MCF 10A (cell line): ENCODE data around the gene IL17RC. TPM values are rescaled to one million over a fixed set of nuclear protein-coding genes. Genes with fewer than 3 reads are reported as not detected.

ENCODE experiments used
- BruUV-seq: library from RNA; stranded (reverse); fragments of 400-500 nt; replicated peaks from 2 replicates; lab custom pipeline; 2021; lab: Mats Ljungman, UMichigan
- CTCF ChIA-PET: fragments of 300-600 bp; sonication (Branson Sonifier 250); formaldehyde crosslinking; extraction: SDS; loops from one replicate; lab custom pipeline; 2021; ENCODE audit warnings: antibody characterized with exemption, inconsistent platforms; lab: Yijun Ruan, JAX
- POLR2A ChIA-PET: fragments of 300-600, 350-650 bp; sonication (Branson Sonifier 250); formaldehyde crosslinking; extraction: SDS; loops from one replicate; lab custom pipeline; 2020; ENCODE audit warnings: antibody characterized with exemption, inconsistent platforms; lab: Yijun Ruan, JAX
- DNase-seq: peaks from one replicate; pipeline ENCODE4 v3.0.0-alpha.2; 2018; ENCODE audit not compliant: unreplicated experiment
- H3K27ac Mint-ChIP-seq: one replicate; pipeline ENCODE4 v1.8.0; 2022; ENCODE audit warnings: mild to moderate bottlenecking, low read depth, mixed read lengths; ENCODE audit not compliant: unreplicated experiment
- H3K27me3 Mint-ChIP-seq: one replicate; pipeline ENCODE4 v1.8.0; 2022; ENCODE audit warnings: mixed read lengths; ENCODE audit not compliant: insufficient read depth, unreplicated experiment
- H3K36me3 Mint-ChIP-seq: one replicate; pipeline ENCODE4 v1.8.0; 2022; ENCODE audit warnings: mild to moderate bottlenecking, moderate library complexity, mixed read lengths; ENCODE audit not compliant: insufficient read depth, unreplicated experiment
- H3K4me1 Mint-ChIP-seq: one replicate; pipeline ENCODE4 v1.8.0; 2022; ENCODE audit warnings: mixed read lengths; ENCODE audit not compliant: insufficient read depth, unreplicated experiment
- H3K4me3 Mint-ChIP-seq: one replicate; pipeline ENCODE4 v1.8.0; 2022; ENCODE audit warnings: mild to moderate bottlenecking, moderate library complexity, mixed read lengths; ENCODE audit not compliant: unreplicated experiment
- H3K9me3 Mint-ChIP-seq: one replicate; pipeline ENCODE4 v1.8.0; 2022; ENCODE audit warnings: mixed read lengths; ENCODE audit not compliant: unreplicated experiment
- intact Hi-C: fragments of 100-400 bp; cut with micrococcal nuclease; formaldehyde crosslinking; loops from 2 replicates; pipeline ENCODE4 v1.14.1; 2022
- total RNA-seq: library from RNA; stranded (reverse); gene quantifications from 2 replicates; pipeline ENCODE4 v1.2.3, GENCODE V29; 2022
- TF ChIP-seq, protein P1 (sequence below): fragments of 200-600 bp; IDR thresholded peaks from one replicate; pipeline ENCODE4 v1.8.0; 2022; ENCODE audit warnings: antibody characterized with exemption, mild to moderate bottlenecking; ENCODE audit not compliant: unreplicated experiment

IL17RC gene
- total RNA-seq, 1 experiment from 2014 or later: 25.7 TPM

DNA sequence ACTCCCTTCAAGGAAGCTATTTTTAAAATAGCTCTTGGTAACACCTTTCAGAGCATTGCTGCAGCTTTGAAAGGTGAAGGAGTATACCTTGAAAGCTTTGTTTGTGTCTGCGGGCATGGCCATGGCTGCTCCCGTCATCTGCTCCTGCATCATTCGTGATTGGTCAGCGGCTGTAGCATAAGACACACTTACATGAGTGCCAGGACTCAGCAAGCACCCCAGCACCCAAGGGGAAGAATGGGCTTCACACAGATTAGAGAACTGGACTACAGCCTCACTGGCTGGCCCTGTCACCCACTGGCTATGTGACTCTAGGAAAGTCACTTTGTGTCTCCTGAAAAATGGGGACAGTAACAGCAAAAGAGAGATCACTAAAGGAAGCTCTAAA is 52.7 kb downstream of the IL17RC start:
- CTCF ChIA-PET: interaction anchor here (0.6 to 1.1 kb wide), 3 partner anchors 14 to 220 kb away, joined by 3 to 4 read pairs (median 4); partner anchors contain the start of gene OGG1
- TF ChIP-seq, protein P1, sequence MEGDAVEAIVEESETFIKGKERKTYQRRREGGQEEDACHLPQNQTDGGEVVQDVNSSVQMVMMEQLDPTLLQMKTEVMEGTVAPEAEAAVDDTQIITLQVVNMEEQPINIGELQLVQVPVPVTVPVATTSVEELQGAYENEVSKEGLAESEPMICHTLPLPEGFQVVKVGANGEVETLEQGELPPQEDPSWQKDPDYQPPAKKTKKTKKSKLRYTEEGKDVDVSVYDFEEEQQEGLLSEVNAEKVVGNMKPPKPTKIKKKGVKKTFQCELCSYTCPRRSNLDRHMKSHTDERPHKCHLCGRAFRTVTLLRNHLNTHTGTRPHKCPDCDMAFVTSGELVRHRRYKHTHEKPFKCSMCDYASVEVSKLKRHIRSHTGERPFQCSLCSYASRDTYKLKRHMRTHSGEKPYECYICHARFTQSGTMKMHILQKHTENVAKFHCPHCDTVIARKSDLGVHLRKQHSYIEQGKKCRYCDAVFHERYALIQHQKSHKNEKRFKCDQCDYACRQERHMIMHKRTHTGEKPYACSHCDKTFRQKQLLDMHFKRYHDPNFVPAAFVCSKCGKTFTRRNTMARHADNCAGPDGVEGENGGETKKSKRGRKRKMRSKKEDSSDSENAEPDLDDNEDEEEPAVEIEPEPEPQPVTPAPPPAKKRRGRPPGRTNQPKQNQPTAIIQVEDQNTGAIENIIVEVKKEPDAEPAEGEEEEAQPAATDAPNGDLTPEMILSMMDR: no peak
- Mint-ChIP-seq H3K27me3 (no peaks in the 10 kb centered on the region), H3K27ac (peak overlapping the region; percentile 50), H3K9me3 (no peaks in the 10 kb centered on the region), H3K36me3 (peaks cover 94% of the 10 kb centered on the region), H3K4me1 (peaks cover 10% of the 10 kb centered on the region), H3K4me3 (no peak overlapping the region)
- intact Hi-C loops: no loop called here
- BruUV-seq: no TSS peak
- DNase-seq: no peak
- POLR2A ChIA-PET: interaction anchor here (0.6 to 1.3 kb wide), 11 partner anchors 12 to 126 kb away, joined by 3 to 8 read pairs (median 3); partner anchors contain the start of genes FANCD2 and RPUSD3

DNA sequence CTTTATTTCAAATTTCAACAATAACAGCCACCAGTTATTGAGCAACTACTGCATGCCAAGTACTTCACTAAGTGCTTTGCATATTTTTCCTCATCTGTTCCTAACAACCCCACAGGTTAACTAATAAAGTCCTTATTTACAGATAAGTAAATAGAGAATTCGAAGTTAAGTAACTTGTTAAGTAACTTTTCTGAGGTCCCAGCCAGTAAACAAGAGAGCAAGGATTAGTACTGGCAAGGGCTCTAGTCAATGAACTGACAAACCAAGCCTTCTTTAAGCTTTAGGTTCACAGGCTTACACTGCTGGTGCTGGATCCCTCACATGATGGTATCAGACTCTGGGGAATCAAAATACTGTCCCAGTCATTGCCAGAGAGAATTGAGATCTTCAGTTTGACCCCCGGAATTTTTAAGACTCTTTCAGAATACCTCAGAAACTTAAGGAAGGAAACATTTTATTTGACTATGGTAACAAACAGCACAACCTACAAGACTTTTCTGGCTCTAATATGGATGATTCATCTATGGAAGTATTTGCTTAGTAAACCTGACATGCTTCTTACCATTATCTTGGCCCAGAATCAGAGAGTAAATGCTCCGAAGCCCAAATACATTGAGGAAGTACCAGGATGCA is 53.2 kb downstream of the IL17RC start:
- ChIA-PET POLR2A (interaction anchor here (0.6 to 1.3 kb wide), 11 partner anchors 11 to 126 kb away, joined by 3 to 8 read pairs (median 3); partner anchors contain the start of genes FANCD2 and RPUSD3), CTCF (interaction anchor here (0.6 to 1.0 kb wide), 3 partner anchors 24 to 220 kb away, joined by 3 to 4 read pairs (median 4); partner anchors contain the start of gene OGG1)
- Mint-ChIP-seq H3K4me1 (peaks cover 10% of the 10 kb centered on the region), H3K4me3 (no peak overlapping the region), H3K36me3 (peaks cover 97% of the 10 kb centered on the region), H3K27ac (peak overlapping the region; percentile 50), H3K27me3 (no peaks in the 10 kb centered on the region), H3K9me3 (no peaks in the 10 kb centered on the region)
- TF ChIP-seq, protein P1: no peak
- DNase-seq: peak; percentile 70
- intact Hi-C loops: no loop called here
- no TSS peak for BruUV-seq

DNA sequence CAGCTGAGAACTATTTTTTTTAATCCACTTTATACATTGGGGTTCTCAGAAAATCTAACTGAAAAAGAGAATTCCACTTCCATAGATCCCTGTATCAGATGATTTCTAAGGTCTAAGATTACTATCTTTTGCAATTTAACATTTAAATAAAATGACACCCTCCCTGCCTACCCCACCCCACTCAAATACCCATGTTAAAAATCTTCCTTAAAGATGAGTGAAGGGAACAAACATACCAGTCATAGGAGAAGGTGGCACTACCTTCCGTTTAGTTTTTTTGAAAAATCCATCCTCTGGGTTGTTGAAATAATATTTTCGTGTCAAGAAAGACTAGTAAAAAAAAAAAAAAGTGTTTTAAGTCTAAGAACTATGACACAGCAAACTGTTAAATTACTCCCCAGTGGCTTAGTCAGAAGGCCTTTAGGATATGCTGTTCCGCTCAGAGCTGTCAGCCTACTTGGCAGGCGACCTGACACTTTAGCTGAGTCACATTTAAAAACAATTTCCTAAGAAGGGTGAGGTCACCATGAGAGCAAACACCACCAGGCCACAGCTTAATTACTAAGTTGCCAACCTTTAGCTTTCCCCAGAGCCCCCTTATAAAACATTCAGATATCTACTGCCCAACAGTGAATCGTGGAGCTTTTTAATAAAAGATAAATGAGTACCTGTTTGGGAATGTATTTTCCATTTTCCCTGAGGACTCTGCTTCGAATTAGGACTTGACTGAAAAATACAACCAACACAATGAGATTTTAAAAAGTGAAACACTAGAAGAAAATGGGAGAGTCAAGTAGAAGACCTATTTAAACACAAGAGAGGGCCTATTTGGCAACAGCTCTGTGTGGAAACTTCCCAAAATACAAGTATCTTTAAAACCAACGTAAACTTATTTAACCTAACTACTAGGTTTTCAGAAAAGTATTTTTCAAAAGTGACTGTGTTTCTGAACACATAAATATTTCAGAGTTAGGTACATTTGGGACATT is 60.1 kb downstream of the IL17RC start:
- H3K4me1 Mint-ChIP-seq: peaks cover 26% of the 10 kb centered on the region
- TF ChIP-seq, protein P1: no peak
- H3K27me3 Mint-ChIP-seq: no peaks in the 10 kb centered on the region
- peak overlapping the region; percentile 70 for H3K27ac Mint-ChIP-seq
- intact Hi-C loops: loop anchor here (1.0 kb wide), 1 partner anchor 10 kb away; no protein-coding TSS in a partner anchor
- POLR2A ChIA-PET: interaction anchor here (0.6 to 3.1 kb wide), 20 partner anchors 10 to 578 kb away, joined by 3 to 49 read pairs (median 4); partner anchors contain the start of genes BRPF1, EMC3, FANCD2 and RPUSD3
- peak; percentile 97 for DNase-seq
- BruUV-seq: TSS peak; percentile 44
- H3K36me3 Mint-ChIP-seq: peaks cover 79% of the 10 kb centered on the region
- peak overlapping the region; percentile 39 for H3K4me3 Mint-ChIP-seq
- CTCF ChIA-PET: interaction anchor here (0.7 to 1.6 kb wide), 3 partner anchors 30 to 215 kb away, joined by 3 to 6 read pairs (median 3); partner anchors contain the start of gene VHL
- H3K9me3 Mint-ChIP-seq: no peaks in the 10 kb centered on the region
